GM12875 (cell line): ENCODE measurements around the gene CXCR3.
"Not testable (repeated sequence)": the region's sequence is repeated elsewhere in the genome, so short reads cannot be mapped to it uniquely, and the experiment has no call there.

Source experiments
- H3K4me3 ChIP-seq: one replicate; pipeline ENCODE4 v1.5.1; 2011; ENCODE audit warnings: low read depth, low read length, control low read depth
- TF ChIP-seq, protein P1 (sequence below): IDR thresholded peaks from 2 replicates; pipeline ENCODE4 v1.5.1; 2011; ENCODE audit warnings: low read depth, mild to moderate bottlenecking, control low read depth, inconsistent platforms, low read length, moderate library complexity, borderline replicate concordance; ENCODE audit not compliant: insufficient read depth

The CXCR3 gene

DNA sequence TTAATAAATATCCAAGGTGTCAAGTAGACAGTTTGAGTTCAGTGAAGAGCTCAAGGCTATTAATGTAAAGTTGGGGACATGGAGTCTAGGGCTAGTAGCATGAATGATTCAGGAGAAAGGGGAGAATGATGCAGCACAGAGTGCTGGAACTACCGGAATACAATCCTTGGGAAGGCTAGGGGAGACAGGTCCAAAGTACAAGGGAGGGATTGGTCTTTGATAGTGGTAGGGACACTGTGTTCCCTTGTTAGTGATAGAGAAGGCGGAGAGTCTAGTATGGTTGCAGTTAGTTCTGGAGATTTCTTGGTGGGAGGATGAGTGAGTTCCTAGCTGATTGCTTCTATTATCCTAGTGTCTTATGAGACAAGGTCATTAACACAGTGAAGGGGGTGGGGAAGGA lies 31.4 kb downstream of the CXCR3 start:
- no peak overlapping the region for H3K4me3 ChIP-seq
- TF ChIP-seq, protein P1, sequence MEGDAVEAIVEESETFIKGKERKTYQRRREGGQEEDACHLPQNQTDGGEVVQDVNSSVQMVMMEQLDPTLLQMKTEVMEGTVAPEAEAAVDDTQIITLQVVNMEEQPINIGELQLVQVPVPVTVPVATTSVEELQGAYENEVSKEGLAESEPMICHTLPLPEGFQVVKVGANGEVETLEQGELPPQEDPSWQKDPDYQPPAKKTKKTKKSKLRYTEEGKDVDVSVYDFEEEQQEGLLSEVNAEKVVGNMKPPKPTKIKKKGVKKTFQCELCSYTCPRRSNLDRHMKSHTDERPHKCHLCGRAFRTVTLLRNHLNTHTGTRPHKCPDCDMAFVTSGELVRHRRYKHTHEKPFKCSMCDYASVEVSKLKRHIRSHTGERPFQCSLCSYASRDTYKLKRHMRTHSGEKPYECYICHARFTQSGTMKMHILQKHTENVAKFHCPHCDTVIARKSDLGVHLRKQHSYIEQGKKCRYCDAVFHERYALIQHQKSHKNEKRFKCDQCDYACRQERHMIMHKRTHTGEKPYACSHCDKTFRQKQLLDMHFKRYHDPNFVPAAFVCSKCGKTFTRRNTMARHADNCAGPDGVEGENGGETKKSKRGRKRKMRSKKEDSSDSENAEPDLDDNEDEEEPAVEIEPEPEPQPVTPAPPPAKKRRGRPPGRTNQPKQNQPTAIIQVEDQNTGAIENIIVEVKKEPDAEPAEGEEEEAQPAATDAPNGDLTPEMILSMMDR: no peak

DNA sequence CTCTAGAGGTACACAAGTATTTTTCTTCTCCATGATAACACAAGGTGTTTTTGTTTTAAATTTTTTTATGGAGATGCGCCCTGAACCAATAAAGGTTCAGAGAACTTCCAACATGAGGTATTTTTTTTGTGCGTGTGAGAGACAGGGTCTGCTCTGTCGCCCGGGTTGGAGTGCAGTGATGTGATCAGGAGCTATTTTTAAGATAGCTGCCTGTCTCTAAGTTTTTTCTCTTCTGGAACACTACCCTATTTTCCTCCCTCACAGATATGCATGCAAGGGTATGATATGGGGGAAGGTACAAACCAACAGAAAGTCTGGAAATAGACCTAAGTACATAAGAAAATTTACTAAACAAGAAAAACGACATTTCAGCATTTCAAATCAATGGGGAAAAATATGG lies 37.1 kb downstream of the CXCR3 start:
- TF ChIP-seq, protein P1: no peak
- H3K4me3 ChIP-seq: no peak overlapping the region

DNA sequence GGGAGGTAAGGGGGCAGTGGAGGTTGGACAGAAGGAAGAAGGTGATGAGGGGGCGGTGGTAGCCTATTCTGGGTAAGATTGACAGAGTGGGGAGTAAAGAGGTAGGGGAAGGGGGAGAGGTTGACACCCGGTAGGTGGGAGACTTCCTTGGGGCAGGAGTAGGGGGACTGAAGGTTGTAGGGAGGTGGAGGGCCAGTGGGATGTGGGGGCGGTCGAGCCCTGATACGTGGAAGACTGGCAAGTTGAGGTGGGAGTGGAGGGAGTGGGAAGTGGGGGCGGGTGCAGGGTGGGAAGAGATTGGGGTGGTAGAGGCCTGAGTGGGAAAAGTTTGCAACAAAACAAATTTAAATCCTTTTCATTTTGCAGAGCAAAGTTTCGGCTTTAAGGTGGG lies 38.3 kb downstream of the CXCR3 start:
- TF ChIP-seq, protein P1: no peak
- no peak overlapping the region for H3K4me3 ChIP-seq

DNA sequence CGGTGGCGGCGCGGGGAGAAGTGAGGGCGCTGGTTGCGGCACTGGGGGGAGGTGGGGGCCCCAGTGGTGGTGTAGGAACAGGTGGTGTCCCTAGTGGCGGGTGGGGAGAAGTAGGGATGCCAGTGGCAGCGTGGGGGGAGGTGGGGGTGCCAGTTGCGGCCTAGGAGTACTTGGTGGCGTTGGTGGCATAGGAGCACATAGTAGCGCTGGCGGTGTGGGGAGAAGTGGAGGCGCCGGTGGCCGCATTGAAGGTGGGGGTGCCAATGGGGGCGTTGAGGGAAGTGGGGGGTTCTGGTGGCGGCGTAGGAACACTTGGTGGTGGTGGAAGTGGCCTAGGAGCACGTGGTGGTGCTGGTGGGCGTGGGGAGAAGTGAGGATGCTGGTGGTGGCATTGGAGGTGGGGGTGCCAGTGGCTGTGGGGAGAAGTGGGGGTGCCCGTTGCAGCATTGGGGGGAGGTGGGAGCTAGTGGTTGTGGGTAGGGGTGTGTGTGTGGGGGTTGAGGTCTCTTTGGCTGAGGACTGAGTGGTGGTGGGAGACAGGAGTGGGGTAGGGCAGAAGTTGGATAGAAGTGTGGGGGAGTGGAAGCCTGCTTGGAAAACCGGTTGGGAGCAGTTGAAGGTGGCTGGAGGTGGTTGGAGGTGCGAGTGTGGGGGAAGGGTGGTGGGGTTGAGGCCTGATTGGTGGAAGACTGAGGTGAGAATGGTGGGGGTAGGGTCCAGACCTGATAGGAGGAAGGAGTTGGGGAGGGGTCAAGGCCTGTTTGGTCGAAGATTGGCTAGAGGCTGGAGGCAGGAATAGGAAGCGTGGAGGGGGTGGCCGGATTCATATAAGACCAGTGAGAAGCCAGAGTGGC lies 38.9 kb downstream of the CXCR3 start:
- TF ChIP-seq, protein P1: no peak
- H3K4me3 ChIP-seq: no peak overlapping the region

DNA sequence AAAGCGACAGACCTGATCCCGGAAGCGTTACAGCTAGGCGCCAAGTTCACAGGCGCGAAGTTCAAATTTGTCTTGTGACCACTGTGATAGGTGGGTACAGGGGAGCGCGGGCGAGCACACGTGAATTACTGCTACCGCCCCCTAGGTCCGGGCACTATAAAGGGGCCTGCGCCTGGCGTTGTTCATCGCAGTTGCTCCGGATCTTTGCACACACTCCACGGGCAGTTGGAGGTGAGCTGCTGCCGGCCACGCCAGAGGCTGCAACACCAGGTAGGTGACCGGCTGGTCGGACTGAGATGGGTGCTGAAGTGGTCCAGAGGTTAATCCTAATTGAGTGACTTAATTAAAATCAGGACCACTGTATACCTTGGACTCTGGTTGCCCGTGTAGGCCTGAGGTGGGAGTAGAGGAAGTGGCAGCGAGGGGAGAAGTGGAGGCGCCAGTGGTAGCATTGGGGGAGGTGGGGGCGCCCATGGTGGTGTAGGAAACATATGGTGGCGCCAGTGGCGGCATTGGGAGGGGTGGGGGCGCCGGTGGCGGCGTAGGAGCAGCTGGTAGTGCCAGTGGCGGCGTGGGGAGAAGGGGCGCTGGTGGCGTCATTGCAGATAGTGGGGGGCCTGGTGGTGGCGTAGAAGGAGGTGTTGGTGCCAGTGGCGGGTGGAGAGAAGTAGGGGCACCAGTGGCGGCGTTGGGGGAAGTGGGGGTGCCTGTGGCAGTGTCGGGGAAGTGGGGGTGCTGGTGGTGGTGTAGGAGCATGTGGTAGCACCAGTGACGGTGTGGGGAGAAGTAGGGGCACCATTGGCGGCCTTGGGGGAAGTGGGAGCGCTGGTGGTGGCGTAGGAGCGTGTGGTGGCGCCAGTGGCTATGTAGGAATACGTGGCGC lies 39.8 kb downstream of the CXCR3 start, which contains the start of gene GCNA:
Gene GCNA, plus strand, starts transcription at position 185 of the 883 bp plus-strand sequence. CDS start 2,385 bp downstream, outside the sequence.
- H3K4me3 ChIP-seq: no peak within 1 kb of the TSS
- TF ChIP-seq, protein P1: no peak

DNA sequence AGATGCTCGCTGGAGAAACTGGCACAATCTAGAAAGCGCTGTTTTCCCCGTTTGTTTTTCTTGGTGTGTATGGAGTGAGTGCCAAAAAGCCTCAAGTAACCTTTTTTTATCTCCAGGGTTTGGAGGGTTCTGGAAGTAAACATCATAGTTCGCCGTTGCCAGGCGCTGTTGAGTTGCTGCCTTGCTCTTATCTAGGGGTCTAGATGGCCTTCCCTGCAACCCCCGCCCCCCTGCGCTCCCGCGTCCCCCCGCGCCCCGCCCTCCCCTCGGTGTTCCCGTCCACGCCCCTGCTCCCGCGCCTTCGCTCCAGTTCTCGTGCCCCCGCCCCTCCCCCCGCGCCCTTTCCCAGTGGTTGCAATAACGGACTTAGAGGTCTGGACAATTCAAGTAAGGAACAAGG lies 40.6 kb downstream of the CXCR3 start:
- no peak overlapping the region for H3K4me3 ChIP-seq
- TF ChIP-seq, protein P1: no peak

DNA sequence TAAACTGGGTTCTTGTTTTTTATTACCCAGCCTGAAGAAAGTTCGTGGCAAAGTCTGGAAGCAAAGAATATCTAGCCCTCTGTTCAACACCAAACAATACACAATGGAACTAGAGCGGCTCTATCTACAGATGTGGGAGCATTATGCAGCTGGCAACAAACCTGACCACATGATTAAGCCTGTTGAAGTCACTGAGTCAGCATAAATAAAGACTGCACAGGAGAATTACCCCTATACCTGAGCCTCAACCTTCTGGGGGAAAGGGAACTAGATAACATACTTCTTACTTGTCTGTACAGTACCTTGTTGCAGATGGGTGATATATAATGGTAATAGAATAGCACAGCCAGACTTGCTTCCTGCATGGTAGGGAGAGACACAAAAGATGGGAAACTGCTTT lies 44.7 kb downstream of the CXCR3 start:
- TF ChIP-seq, protein P1: no peak
- H3K4me3 ChIP-seq: no peak overlapping the region

DNA sequence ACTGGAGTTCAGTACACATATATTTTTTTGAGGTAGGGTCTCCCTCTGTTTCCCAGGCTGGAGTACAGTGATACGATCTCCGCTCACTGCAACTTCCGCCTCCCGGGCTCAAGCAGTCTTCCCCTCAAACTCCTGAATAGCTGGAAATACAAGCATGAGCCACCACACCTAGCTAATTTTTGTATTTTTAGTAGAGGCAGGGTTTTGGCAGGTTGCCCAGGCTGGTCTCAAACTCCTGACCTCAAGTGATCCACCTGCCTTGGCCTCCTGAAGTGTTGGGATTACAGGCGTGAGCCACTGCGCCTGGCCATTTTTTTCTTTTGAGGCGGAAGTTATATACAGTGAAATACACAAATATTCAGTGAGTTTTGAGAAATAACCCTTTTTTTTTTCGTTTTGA lies 46.9 kb downstream of the CXCR3 start:
- H3K4me3 ChIP-seq: not testable (repeated sequence)
